Brain microvascular endothelial cell (primary cell): Measurements from ENCODE around the gene SUSD3.

ENCODE experiments used
- DNase-seq: peaks from one replicate; pipeline ENCODE4 v3.0.0-alpha.2; 2020
- H3K27ac ChIP-seq: fragments of 250-450 bp; sonication (Bioruptor Pico); 2 replicates; pipeline ENCODE4 v1.5.1; 2020; ENCODE audit warnings: mild to moderate bottlenecking, moderate library complexity
- H3K27me3 ChIP-seq: fragments of 250-450 bp; sonication (Bioruptor Pico); replicated peaks from 2 replicates; pipeline ENCODE4 v1.5.1; 2020; ENCODE audit warnings: mild to moderate bottlenecking
- H3K36me3 ChIP-seq: fragments of 250-450 bp; sonication (Bioruptor Pico); replicated peaks from 2 replicates; pipeline ENCODE4 v1.5.1; 2020; ENCODE audit warnings: mild to moderate bottlenecking
- H3K4me3 ChIP-seq: 2 replicates; pipeline ENCODE4 v1.5.1; 2011; ENCODE audit warnings: low read depth, mild to moderate bottlenecking, control low read depth, low read length, moderate library complexity
- in situ Hi-C: cut with HindIII; loops from 2 replicates; pipeline ENCODE4 v1.10.0; 2017; ENCODE audit warnings: low sequenced_read_pairs, low pct_ligation_motif_present
- TF ChIP-seq, protein P1 (sequence below): IDR thresholded peaks from 2 replicates; pipeline ENCODE4 v1.5.1; 2011; ENCODE audit warnings: low read depth, mild to moderate bottlenecking, moderate library complexity, low read length, control low read depth, inconsistent platforms; ENCODE audit errors: missing control alignments

SUSD3 gene

DNA sequence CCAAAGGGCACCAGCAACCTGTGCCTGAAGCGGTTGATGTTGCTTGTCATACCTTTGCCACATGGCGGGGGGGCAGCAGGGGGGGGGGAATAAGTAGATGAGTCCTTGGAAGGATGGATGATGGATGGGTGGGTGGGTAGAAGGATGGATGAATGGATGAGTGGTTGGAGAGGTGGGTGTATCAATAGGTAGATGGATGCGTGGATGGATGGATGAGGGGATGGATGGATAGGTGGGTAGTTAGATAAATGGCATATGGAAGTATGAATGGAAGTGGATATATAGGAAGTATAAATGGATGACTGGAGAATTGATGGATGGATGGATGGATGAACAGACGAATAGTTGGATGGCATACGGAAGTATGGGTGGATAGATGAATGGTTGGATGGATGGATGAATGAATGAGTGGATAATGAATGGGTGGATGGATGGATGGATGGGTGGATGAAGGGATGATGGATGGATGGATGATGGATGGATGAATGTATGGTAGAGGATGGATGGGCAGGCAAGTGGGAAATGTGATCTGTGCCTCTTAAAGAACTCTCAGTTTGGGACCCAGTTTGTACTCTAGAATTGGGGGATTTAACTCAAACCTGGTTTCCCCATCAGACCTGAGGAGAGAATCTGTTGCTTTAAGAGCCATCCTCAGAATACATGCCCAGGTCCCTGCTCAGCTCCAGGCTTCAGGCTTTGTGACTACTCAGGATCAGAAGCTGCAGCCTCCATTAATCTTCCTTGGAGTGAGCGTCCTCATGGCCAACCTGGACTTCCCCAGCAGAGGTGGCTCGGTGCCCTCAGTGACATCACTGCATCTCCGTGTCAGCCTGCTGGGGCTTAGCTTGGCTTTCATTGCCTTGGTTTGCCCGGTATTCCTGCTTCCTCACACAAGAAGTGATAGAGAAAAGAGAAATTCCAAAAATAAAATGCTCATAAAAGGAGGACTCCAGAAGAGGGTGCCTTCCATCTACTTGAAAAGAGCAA is 27.6 kb upstream of the SUSD3 start:
- TF ChIP-seq, protein P1, sequence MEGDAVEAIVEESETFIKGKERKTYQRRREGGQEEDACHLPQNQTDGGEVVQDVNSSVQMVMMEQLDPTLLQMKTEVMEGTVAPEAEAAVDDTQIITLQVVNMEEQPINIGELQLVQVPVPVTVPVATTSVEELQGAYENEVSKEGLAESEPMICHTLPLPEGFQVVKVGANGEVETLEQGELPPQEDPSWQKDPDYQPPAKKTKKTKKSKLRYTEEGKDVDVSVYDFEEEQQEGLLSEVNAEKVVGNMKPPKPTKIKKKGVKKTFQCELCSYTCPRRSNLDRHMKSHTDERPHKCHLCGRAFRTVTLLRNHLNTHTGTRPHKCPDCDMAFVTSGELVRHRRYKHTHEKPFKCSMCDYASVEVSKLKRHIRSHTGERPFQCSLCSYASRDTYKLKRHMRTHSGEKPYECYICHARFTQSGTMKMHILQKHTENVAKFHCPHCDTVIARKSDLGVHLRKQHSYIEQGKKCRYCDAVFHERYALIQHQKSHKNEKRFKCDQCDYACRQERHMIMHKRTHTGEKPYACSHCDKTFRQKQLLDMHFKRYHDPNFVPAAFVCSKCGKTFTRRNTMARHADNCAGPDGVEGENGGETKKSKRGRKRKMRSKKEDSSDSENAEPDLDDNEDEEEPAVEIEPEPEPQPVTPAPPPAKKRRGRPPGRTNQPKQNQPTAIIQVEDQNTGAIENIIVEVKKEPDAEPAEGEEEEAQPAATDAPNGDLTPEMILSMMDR: no peak
- DNase-seq: no peak
- Histone ChIP-seq H3K4me3 (no peak overlapping the region), H3K27ac (no peak overlapping the region), H3K36me3 (no peaks in the 10 kb centered on the region), H3K27me3 (no peaks in the 10 kb centered on the region)
- in situ Hi-C loops: no loop called here

DNA sequence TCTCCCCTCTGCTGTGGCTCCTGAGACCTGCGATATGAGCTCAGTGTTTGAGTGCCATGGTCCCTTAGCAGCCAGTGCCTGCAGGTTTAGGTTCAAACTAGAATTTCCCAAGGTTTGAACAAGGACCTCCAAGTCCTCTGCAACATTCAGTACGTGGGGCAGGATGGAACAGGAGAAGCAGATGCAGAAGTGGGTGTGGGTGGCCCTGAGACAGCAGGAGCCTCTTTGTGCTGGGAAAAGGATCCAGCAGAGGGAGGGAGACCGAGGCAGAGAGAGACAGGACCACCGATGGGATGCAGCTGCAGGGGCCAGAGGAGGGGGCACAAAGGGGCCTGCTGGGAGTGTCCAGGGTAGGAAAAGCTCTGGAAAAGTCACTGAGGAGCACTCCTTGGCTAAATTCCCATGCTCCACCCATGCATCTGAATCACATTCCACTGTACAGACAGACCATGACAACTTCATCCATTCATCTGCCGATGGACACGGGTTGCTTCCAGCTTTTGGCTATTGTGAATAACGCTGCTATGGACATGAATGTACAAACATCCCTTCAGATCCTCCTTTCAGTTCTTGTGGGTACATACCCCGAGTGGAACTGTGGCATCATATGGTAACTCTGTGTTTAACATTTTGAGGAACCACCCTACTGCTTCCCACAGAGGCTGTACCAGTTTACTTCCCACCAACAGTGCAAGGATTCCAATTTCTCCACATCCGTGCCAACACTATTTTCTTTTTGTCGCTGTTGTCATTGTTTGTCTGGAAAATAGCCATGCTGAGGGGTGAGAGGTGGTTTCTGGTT is 26.7 kb upstream of the SUSD3 start:
- TF ChIP-seq, protein P1: no peak
- no peak overlapping the region for H3K27ac ChIP-seq
- in situ Hi-C loops: no loop called here

DNA sequence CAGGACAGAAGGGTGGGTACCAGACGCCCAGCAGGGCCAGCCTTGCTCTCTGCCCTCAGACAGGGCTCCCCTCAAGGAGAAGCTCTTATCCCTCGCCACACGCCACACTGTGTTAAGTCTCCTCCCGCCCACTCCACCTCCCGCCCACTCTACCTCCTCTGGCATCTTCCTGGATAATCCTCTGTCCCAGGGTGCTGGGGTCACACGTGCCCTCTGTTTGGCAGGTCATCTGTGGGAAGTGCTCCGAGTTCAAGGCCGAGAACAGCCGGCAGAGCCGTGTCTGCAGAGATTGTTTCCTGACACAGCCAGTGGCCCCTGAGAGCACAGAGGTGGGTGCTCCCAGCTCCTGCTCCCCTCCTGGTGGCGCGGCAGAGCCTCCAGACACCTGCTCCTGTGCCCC is 26.0 kb upstream of the SUSD3 start:
- in situ Hi-C loops: no loop called here
- no peak overlapping the region for H3K4me3 ChIP-seq
- no peak for DNase-seq
- no peaks in the 10 kb centered on the region for H3K27me3 ChIP-seq
- TF ChIP-seq, protein P1: no peak
- H3K27ac ChIP-seq: no peak overlapping the region
- H3K36me3 ChIP-seq: no peaks in the 10 kb centered on the region

More for the DNA sequence above, 26.7 kb upstream of the SUSD3 start:
- DNase-seq: no peak
- Histone ChIP-seq H3K4me3 (no peak overlapping the region), H3K27me3 (no peaks in the 10 kb centered on the region), H3K36me3 (no peaks in the 10 kb centered on the region)

DNA sequence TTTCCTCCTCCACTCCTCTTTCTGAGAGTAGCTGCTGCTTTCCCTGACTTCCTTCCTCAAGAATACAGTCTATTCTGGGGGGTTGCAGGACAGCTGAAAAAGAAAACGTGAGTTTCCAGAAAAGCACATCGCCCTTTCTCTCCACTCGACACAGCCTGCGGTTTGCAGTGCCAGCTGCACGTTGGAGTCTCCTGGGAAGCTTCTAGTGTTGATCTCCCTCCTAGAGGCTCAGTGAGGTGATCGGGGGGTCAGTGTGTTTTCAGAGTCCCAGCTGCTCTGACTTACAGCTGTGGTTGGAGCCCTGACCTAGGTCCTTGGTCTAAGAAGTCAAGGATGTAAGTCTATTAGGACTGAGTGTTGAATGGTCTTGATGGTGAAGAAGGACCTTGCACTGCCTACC is 25.0 kb upstream of the SUSD3 start:
- Histone ChIP-seq H3K36me3 (no peaks in the 10 kb centered on the region), H3K27ac (no peak overlapping the region), H3K4me3 (no peak overlapping the region), H3K27me3 (no peaks in the 10 kb centered on the region)
- in situ Hi-C loops: no loop called here
- no peak for DNase-seq
- TF ChIP-seq, protein P1: no peak

DNA sequence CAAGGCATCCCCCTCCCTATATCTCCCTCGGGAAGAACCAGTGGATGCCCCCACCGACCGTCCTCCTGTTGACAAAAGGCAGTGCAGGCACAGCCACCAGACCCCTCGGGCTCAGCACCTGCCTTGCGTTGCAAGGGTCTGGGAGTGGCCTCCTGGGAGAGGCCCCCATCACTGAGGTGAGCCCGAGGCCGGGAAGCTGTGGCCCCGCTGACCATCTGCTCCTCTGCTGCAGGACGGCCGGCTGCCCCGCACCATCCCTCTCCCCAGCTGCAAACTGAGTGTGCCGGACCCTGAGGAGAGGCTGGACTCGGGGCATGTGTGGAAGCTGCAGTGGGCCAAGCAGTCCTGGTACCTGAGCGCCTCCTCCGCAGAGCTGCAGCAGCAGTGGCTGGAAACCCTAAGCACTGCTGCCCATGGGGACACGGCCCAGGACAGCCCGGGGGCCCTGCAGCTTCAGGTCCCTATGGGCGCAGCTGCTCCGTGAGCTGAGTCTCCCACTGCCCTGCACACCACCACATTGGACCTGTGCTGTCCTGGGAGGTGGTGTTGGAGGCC is 23.3 kb upstream of the SUSD3 start:
- no peak overlapping the region for H3K27ac ChIP-seq

More for the DNA sequence above, 23.3 kb upstream of the SUSD3 start:
- in situ Hi-C loops: no loop called here
- Histone ChIP-seq H3K27me3 (no peaks in the 10 kb centered on the region), H3K4me3 (no peak overlapping the region), H3K36me3 (no peaks in the 10 kb centered on the region)
- no peak for DNase-seq
- TF ChIP-seq, protein P1: no peak
